GM12872 (cell line): ENCODE results near the gene NEK10.

Experiments
- CTCF ChIP-seq: IDR thresholded peaks from 3 replicates; pipeline ENCODE4 v1.5.1; 2011; ENCODE audit warnings: low read depth, mild to moderate bottlenecking, low read length, moderate library complexity; ENCODE audit not compliant: insufficient read depth

The NEK10 gene

GRCh38 chr3:27384191-27384590 lies 15.0 kb upstream of the NEK10 start:
- TF ChIP-seq CTCF = no peak

GRCh38 chr3:27380433-27381357 lies 11.5 kb upstream of the NEK10 start:
- no peak for TF ChIP-seq CTCF

GRCh38 chr3:27378331-27378730 lies 9.1 kb upstream of the NEK10 start:
- TF ChIP-seq CTCF = no peak

- TF ChIP-seq CTCF = no peak
Measured at GRCh38 chr3:27376109-27376772, 7.1 kb upstream of the NEK10 start.

GRCh38 chr3:27366062-27366591 lies 3.1 kb downstream of the NEK10 start:
- no peak for TF ChIP-seq CTCF

GRCh38 chr3:27360113-27361078 lies 8.8 kb downstream of the NEK10 start:
- TF ChIP-seq CTCF = no peak
